Islet of Langerhans (tissue), 1 donor: ENCODE results near the gene BBS4.
"Not testable (repeated sequence)": the region's sequence is repeated elsewhere in the genome, so short reads cannot be mapped to it uniquely, and the experiment has no call there.

Experiments used
- FAIRE-seq: peaks from one replicate; lab custom pipeline; 2011; peaks lifted over from hg19 to GRCh38; lab: Jason Lieb, UNC

BBS4 gene

DNA sequence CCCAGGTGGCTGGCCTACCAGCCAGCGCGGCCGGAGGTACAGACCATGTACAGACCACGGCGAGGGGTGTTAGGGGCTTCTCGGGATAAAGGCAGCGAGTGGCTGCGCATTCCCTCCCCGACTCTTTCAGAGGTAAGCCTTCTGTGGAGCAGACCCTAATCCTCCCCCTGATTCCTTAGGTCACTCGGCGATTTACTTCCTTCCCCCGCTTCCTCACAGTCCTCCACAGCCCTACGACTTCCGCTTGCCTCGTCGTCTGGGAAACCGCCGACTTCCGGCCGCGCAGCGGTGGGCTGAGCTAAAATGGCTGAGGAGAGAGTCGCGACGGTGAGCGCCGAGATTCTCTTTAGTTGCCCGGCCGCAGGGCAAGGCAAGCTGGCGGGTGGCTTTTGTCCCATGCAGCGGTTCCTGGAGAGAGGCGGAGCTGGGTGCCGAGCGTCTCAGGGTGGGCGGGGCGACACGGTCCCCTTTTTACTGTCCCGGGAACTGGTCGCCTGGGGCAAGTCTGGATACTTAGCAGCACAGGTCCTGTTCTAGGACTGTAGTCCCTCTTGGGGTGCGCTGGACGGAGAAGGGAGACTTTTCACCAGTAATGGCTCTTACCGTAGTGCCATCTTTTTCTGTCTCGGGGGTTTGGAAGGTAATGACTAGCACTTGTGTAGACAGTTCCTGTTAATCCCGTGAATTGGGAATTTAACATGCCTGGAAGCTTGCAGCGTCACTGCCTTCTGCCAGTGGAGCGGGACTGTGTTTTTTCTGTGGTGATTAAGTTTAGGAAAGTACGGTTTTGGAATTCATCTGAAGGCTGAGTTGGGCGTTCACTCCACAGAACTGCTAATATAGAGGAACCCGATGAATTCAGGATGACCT lies at the start of gene BBS4, which contains the start of gene HIGD2B:
BBS4 (plus strand) TSS at position 283 of the 870 bp plus-strand sequence; CDS start at position 304, 21 bp downstream.
HIGD2B (minus strand) TSS at position 258 of the 870 bp plus-strand sequence. CDS start 9,808 bp downstream, outside the sequence.
- FAIRE-seq, result no peak

GRCh38 chr15:72636519-72637282 lies 49.3 kb upstream of the BBS4 start:
- not testable (repeated sequence) for FAIRE-seq

GRCh38 chr15:72639759-72640483 lies 46.1 kb upstream of the BBS4 start:
- FAIRE-seq, result not testable (repeated sequence)

GRCh38 chr15:72642271-72642670 lies 43.7 kb upstream of the BBS4 start:
- not testable (repeated sequence) for FAIRE-seq

GRCh38 chr15:72648631-72649253 lies 37.3 kb upstream of the BBS4 start:
- FAIRE-seq, result not testable (repeated sequence)

- FAIRE-seq, result not testable (repeated sequence)
Observed at GRCh38 chr15:72654397-72654796, 31.6 kb upstream of the BBS4 start, which contains the start of gene GOLGA6B. Gene GOLGA6B, plus strand, starts transcription at chr15:72654697. Its CDS starts 41 bp downstream, at chr15:72654738.

DNA sequence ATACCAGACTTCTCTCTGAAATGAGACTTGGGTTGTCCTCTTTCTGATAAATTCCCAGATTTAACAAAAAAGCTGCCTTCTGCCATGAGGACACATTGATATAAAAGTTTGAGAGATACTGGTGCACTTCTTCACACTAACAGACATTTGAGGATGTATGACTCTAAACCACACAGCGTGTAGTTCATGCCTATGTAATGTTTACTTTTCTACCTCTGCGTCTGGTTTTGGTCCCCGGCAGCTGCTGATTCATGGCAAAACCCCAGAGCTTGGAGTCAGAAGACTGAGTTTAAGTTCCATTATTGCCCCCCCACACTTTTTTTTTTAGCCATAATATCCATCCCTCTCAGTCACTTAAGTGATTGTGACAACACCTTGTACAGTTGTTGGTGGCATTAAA lies 30.0 kb upstream of the BBS4 start:
- FAIRE-seq, result not testable (repeated sequence)

DNA sequence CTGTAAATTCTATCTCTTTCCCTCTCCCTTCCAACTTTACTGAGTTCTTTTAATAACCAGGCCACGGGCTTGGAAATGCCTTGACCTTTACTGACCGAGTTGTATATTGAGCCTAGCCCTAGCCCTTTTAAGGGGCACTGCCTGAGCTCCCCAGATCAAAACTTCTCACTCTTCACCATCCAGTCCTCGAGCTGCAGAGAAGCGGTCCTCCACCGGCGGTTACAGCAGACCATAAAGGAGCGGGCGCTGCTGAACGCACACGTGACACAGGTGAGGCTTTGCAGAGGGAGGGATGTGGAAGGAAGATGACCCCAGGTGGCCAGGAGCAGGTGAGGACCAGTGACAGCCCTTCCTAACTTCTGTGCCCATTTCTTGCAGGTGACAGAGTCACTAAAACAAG lies 24.9 kb upstream of the BBS4 start:
- FAIRE-seq, result not testable (repeated sequence)

GRCh38 chr15:72663931-72664330 lies 22.1 kb upstream of the BBS4 start:
- FAIRE-seq, result not testable (repeated sequence)

GRCh38 chr15:72665706-72666105 lies 20.3 kb upstream of the BBS4 start:
- not testable (repeated sequence) for FAIRE-seq

GRCh38 chr15:72669803-72670202 lies 16.2 kb upstream of the BBS4 start:
- FAIRE-seq, result not testable (repeated sequence)

GRCh38 chr15:72670656-72671352 lies 15.2 kb upstream of the BBS4 start:
- peak; percentile 24 for FAIRE-seq

DNA sequence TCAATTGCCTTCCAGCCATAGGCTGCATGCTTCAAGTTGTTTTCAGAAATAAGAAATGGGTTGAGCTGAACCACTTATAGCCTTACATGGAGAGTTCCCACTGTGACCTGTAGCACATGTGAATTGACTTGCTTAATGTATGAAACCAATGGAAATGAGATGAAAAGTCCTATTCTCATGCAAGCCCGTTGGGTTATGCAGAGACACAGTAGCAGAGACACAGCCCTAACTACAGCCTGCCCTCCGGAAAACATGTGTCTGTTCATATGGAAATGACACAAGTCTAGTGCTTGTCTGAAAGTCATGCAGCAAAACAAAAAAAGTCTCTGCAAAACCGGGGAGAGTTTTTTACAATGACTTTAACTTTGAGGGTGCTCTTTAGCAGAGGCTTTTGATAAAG lies 14.5 kb upstream of the BBS4 start:
- FAIRE-seq, result no peak

DNA sequence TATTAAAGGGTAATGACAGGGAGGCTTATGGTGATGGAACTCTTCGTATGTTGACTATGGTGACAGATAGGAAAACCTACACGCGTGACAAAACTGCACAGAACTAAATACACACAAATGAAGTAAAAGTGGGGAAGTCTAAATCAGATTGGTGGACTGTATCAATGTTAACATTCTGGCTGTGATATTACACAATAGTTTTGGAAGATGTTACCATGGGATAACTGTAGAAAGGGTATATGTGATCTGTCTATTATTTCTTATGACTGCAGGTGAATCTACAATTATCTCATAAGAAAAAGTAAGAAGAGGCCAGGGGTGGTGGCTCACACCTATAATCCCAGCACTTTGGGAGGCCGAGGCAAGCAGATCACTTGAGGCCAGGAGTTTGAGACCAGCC lies 9.2 kb upstream of the BBS4 start:
- FAIRE-seq, result no peak

DNA sequence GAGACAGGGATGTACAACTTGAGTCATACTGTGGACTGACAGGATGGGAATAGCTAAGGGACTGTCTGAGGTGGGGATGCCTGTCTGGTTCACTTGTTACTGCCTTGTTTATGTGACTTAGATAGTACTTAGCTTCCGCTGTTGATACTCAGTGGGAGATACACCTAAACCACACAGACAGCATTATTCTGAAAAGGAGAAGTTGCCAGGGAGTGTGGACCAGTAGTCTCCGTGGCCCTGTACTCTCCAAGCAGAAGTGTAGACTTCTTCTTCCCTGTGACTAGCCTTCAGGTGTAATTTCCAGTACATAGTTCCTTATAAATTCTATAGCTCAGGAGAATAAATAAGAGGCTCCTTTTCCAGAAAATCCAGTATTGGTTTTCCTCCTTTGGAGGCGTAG lies 5.1 kb upstream of the BBS4 start:
- no peak for FAIRE-seq

- no peak for FAIRE-seq
Observed at GRCh38 chr15:72682772-72683171, 3.2 kb upstream of the BBS4 start.

- no peak for FAIRE-seq
Observed at GRCh38 chr15:72685301-72685924, 594 bp upstream of the BBS4 start.

DNA sequence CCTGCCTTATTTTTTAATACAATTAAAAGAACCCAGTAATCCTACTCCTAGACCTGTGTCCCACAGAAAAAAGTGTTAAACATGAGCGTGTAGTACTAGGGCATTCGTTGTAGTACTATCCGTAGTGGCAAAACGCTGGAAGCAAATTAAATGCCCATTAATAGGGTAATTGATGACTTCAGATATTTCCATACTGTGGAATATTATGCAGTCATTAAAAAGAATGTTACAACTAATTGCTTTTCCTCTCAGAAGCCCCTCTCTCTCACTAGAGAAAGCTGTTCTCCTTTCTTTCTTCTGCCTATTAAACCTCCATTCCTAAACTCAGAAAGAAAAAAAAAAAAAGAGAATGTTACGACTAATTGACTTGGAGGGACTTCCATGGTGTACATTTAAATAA lies 2.7 kb downstream of the BBS4 start:
- no peak for FAIRE-seq

DNA sequence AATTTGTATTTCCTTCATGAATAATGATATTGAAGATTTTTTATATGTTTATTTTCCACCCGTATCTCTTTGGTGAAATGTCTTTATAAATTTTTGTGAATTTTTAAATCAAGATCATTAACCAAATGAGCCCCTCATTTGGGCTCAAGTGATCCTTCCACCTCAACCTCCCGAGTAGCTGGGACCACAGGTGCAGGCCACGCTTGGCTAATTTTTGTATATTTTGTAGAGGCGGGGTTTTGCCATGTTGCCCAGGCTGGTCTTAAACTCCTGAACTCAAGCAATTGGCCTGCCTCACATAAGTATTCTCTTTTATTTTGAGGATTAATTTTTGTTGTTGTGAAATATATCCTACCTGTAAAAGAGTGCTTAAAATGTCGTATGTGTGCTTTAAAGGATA lies 4.9 kb downstream of the BBS4 start:
- FAIRE-seq, result no peak

DNA sequence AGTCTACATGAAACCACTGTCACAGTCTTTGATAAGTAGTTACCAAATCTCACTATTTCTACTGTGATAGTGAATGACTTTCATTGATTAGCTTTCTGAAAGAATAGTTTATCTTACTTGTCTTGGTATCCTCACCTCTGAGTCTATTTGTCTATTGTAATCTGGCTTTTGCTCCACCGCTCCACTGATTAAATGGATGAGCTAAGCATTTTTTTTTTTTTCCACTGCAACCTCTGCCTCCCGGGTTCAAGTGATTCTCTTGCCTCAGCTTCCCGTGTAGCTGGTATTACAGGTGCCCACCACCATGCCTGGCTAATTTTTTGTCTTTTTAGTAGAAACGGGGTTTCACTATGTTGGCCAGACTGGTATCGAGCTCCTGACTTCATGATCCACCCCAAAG lies 12.9 kb downstream of the BBS4 start:
- no peak for FAIRE-seq

- no peak for FAIRE-seq
Observed at GRCh38 chr15:72700076-72700475, 14.1 kb downstream of the BBS4 start.
